SK-N-MC (cell line): Measurements from ENCODE around the gene WASL.

Source experiments
- EZH2 ChIP-seq: fragments of 200-600 bp; sonication (generic); IDR thresholded peaks from one replicate; pipeline ENCODE4 v1.6.1; 2017; ENCODE audit warnings: antibody characterized with exemption
- FOXP2 ChIP-seq: optimal IDR thresholded peaks from 2 replicates; pipeline ENCODE3; 2011; ENCODE audit warnings: mild to moderate bottlenecking, moderate library complexity; ENCODE audit not compliant: insufficient read depth; ENCODE audit errors: extremely low read length, control extremely low read depth
- POLR2AphosphoS5 ChIP-seq: IDR thresholded peaks from 2 replicates; pipeline ENCODE4 v1.6.1; 2012; ENCODE audit warnings: mild to moderate bottlenecking, low read depth, low read length, borderline replicate concordance

DNA sequence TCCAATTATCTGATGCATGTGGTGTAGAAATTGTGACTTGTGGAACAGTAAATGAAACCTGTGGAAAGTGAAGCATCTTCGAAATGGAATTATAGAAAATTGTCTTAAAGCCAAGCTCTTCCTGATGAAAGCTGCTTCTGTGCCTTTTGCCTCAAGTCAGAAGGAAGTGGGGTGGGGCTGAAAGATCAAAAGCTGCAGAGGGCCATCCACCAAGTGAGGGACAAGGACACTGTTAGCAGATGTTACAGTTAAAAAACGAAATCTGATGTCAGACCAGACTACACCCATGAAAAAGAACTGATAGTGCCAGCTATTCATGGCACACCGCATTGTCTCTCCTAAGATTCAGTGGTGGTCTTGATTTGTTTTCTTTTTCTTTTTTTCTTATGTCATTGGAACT lies 23.8 kb upstream of the WASL start:
- TF ChIP-seq POLR2AphosphoS5: no peak
- TF ChIP-seq EZH2: no peak
- TF ChIP-seq FOXP2: no peak
